ENCODE data around the gene YPEL2. TPM values are rescaled to one million over a fixed set of nuclear protein-coding genes. Genes with fewer than 3 reads are reported as not detected.

Gene YPEL2
- total and polyA plus RNA-seq, 2 donors (not counting 1 experiment from before 2014, with no cell fraction given), result 20.7 to 51.8 TPM

DNA sequence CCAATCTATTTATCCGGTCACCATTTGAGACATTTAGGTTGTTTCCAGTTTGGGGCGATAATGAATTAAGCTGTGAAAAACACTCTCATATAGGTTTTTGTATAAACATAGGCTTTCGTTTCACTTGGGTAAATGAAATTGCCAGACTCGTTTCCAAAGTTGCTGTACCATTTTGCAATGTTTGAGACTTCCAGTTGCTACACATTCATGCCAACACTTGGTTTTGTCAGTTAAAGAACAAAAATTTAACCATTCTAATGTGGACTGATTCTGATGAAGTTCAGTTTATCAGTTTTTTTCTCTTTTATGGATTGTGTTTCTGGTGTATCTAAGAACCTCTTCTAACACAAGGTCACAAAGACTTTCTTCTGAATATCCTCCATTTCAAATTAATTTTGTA, 52.4 kb downstream of the YPEL2 start:
- no CpG with 5 or more reads among the region's 4 CpGs for WGBS (ENCODE audit: insufficient coverage)
- ATAC-seq (ENCODE audit: low read depth), result no peak

GRCh38 chr17:59387351-59388068, 56.1 kb downstream of the YPEL2 start:
- Histone ChIP-seq H3K79me2 (ENCODE audit: control insufficient read depth, insufficient read depth, low read length) (peaks cover 21% of the 10 kb centered on the region), H3K9ac (ENCODE audit: low read length) (no peak overlapping the region), H4K20me1 (ENCODE audit: control insufficient read depth, insufficient read depth, low read length, poor library complexity, severe bottlenecking) (peaks cover 38% of the 10 kb centered on the region), H3K9me3 (ENCODE audit: control extremely low read depth in 1 of 3, control insufficient read depth in 2 of 3, insufficient read depth in 1 of 3, low read length in 2 of 3) (no peaks in the 10 kb centered on the region), H3K4me1 (ENCODE audit: control insufficient read depth in 2 of 2, insufficient read depth in 2 of 2, low read length in 2 of 2) (no peaks in the 10 kb centered on the region), H3K4me3 (ENCODE audit: control extremely low read depth in 1 of 5, extremely low read depth in 1 of 5, insufficient read depth in 1 of 5, low read depth in 2 of 5, low read length in 4 of 5) (no peak overlapping the region), H2AFZ (ENCODE audit: insufficient read depth, low read depth, low read length, poor library complexity, severe bottlenecking) (no peak overlapping the region), H3K4me2 (replicated peaks; ENCODE audit: low read depth, low read length, poor library complexity, severe bottlenecking) (no peak overlapping the region), H3K27me3 (replicated peaks in 1 of 4; ENCODE audit: control extremely low read depth in 1 of 4, control insufficient read depth in 3 of 4, insufficient read depth in 4 of 4, low read length in 3 of 4) (no peaks in the 10 kb centered on the region), H3K27ac (ENCODE audit: low read length in 2 of 2) (no peak overlapping the region), H3K36me3 (replicated peaks in 1 of 2; ENCODE audit: control extremely low read depth in 1 of 2, control insufficient read depth in 1 of 2, extremely low read depth in 1 of 2, insufficient read depth in 2 of 2, low read length in 1 of 2) (peaks cover 6 to 35% of the 10 kb centered on the region in 2 experiments)
- no peak for ATAC-seq (ENCODE audit: low read depth)
- Mint-ChIP-seq H3K4me3 (no peak overlapping the region), H3K27ac (no peak overlapping the region), H3K4me1 (no peaks in the 10 kb centered on the region), H3K27me3 (no peaks in the 10 kb centered on the region), H3K9me3 (ENCODE audit: insufficient read depth) (no peaks in the 10 kb centered on the region)
- TF ChIP-seq, protein P1, sequence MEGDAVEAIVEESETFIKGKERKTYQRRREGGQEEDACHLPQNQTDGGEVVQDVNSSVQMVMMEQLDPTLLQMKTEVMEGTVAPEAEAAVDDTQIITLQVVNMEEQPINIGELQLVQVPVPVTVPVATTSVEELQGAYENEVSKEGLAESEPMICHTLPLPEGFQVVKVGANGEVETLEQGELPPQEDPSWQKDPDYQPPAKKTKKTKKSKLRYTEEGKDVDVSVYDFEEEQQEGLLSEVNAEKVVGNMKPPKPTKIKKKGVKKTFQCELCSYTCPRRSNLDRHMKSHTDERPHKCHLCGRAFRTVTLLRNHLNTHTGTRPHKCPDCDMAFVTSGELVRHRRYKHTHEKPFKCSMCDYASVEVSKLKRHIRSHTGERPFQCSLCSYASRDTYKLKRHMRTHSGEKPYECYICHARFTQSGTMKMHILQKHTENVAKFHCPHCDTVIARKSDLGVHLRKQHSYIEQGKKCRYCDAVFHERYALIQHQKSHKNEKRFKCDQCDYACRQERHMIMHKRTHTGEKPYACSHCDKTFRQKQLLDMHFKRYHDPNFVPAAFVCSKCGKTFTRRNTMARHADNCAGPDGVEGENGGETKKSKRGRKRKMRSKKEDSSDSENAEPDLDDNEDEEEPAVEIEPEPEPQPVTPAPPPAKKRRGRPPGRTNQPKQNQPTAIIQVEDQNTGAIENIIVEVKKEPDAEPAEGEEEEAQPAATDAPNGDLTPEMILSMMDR (IDR thresholded peaks at IDR 0.05), result no peak
- no peak for TF ChIP-seq EZH2 (IDR thresholded peaks at IDR 0.05; ENCODE audit: borderline replicate concordance, insufficient read depth, low read depth, low read length, poor library complexity, severe bottlenecking)
- DNase-seq, result no peak
- intact Hi-C loops (cut with micrococcal nuclease), result no loop called here
- WGBS (ENCODE audit: insufficient coverage), result 97% methylated on average over 9 of the region's 11 CpGs
- ChIA-PET POLR2A (interaction anchor here (1.2 kb wide), 1 partner anchor 25 kb away, joined by 3 read pairs; no protein-coding TSS in a partner anchor), CTCF (interaction anchor here (1.5 to 3.9 kb wide), 3 partner anchors 52 to 58 kb away, joined by 4 to 13 read pairs (median 5); no protein-coding TSS in a partner anchor)

More for the DNA sequence above, 52.4 kb downstream of the YPEL2 start:
- H3K9me3 ChIP-seq (ENCODE audit: control extremely low read depth in 1 of 3, control insufficient read depth in 2 of 3, insufficient read depth in 1 of 3, low read length in 2 of 3), result no peaks in the 10 kb centered on the region
- H3K4me3 Mint-ChIP-seq, result no peak overlapping the region
- peaks cover 3 to 24% of the 10 kb centered on the region in 2 experiments for H3K36me3 ChIP-seq (replicated peaks in 1 of 2; ENCODE audit: control extremely low read depth in 1 of 2, control insufficient read depth in 1 of 2, extremely low read depth in 1 of 2, insufficient read depth in 2 of 2, low read length in 1 of 2)
- TF ChIP-seq, protein P1 (IDR thresholded peaks at IDR 0.05), result no peak
- TF ChIP-seq EZH2 (IDR thresholded peaks at IDR 0.05; ENCODE audit: borderline replicate concordance, insufficient read depth, low read depth, low read length, poor library complexity, severe bottlenecking), result no peak
- POLR2A ChIA-PET, result no interaction called here
- peaks cover 9% of the 10 kb centered on the region for H3K4me1 Mint-ChIP-seq
- no peak overlapping the region for H3K27ac Mint-ChIP-seq
- H3K9me3 Mint-ChIP-seq (ENCODE audit: insufficient read depth), result no peaks in the 10 kb centered on the region
- peaks cover 62% of the 10 kb centered on the region for H4K20me1 ChIP-seq (ENCODE audit: control insufficient read depth, insufficient read depth, low read length, poor library complexity, severe bottlenecking)
- H3K4me1 ChIP-seq (ENCODE audit: control insufficient read depth in 2 of 2, insufficient read depth in 2 of 2, low read length in 2 of 2), result peaks cover 4 to 9% of the 10 kb centered on the region in 2 donors
- CTCF ChIA-PET, result interaction anchor here (1.0 to 2.0 kb wide), 2 partner anchors 20 to 55 kb away, joined by 3 to 8 read pairs; no protein-coding TSS in a partner anchor
- DNase-seq, result no peak
- intact Hi-C loops (cut with micrococcal nuclease), result no loop called here
- H3K27ac ChIP-seq (ENCODE audit: low read length in 2 of 2), result no peak overlapping the region
- H3K27me3 Mint-ChIP-seq, result no peaks in the 10 kb centered on the region
- H2AFZ ChIP-seq (ENCODE audit: insufficient read depth, low read depth, low read length, poor library complexity, severe bottlenecking), result no peak overlapping the region
- H3K27me3 ChIP-seq (replicated peaks in 1 of 4; ENCODE audit: control extremely low read depth in 1 of 4, control insufficient read depth in 3 of 4, insufficient read depth in 4 of 4, low read length in 3 of 4), result no peaks in the 10 kb centered on the region
- no peak overlapping the region for H3K4me3 ChIP-seq (ENCODE audit: control extremely low read depth in 1 of 5, extremely low read depth in 1 of 5, insufficient read depth in 1 of 5, low read depth in 2 of 5, low read length in 4 of 5)
- no peak overlapping the region for H3K9ac ChIP-seq (ENCODE audit: low read length)
- H3K4me2 ChIP-seq (replicated peaks; ENCODE audit: low read depth, low read length, poor library complexity, severe bottlenecking), result no peak overlapping the region
- peaks cover 55% of the 10 kb centered on the region for H3K79me2 ChIP-seq (ENCODE audit: control insufficient read depth, insufficient read depth, low read length)

Data from B cell (primary cell).